Measurements from ENCODE around the gene CRIP1.

The CRIP1 gene

GRCh38 chr14:105444859-105445258 lies 41.8 kb upstream of the CRIP1 start:
- no peak overlapping the region for H3K9ac ChIP-seq (ENCODE audit: low read length)
- DNase-seq = no peak
- no peaks in the 10 kb centered on the region for H3F3A ChIP-seq (ENCODE audit: insufficient read depth, low read length)
- no peak for TF ChIP-seq CTCF (IDR thresholded peaks at IDR 0.05; ENCODE audit: low read length)
- TF ChIP-seq EZH2 (optimal IDR thresholded peaks at IDR 0.05; ENCODE audit: low read depth, low read length) = no peak
- no peak for TF ChIP-seq EZH2phosphoT487 (IDR thresholded peaks at IDR 0.05; ENCODE audit: low read length)
- no peak overlapping the region for H3K4me3 ChIP-seq (ENCODE audit: low read length)
- no peaks in the 10 kb centered on the region for H3K9me3 ChIP-seq (replicated peaks; ENCODE audit: insufficient read depth, low read length)
- no peak overlapping the region for H2AFZ ChIP-seq (ENCODE audit: low read length)
- H4K20me1 ChIP-seq (ENCODE audit: insufficient read depth, low read length) = no peaks in the 10 kb centered on the region
- H3K36me3 ChIP-seq (replicated peaks; ENCODE audit: insufficient read depth, low read length) = no peaks in the 10 kb centered on the region
- no peak overlapping the region for H3K27ac ChIP-seq (ENCODE audit: low read length)
- H3K79me2 ChIP-seq (ENCODE audit: low read length) = no peaks in the 10 kb centered on the region
- H3K27me3 ChIP-seq (replicated peaks; ENCODE audit: insufficient read depth, low read length) = no peaks in the 10 kb centered on the region
- H3K9me2 ChIP-seq (replicated peaks; ENCODE audit: insufficient read depth, low read length) = no peaks in the 10 kb centered on the region
- H3K4me2 ChIP-seq (ENCODE audit: low read depth, low read length) = no peak overlapping the region
- H3K4me1 ChIP-seq (ENCODE audit: low read length) = no peaks in the 10 kb centered on the region

GRCh38 chr14:105445290-105445689 lies 41.4 kb upstream of the CRIP1 start:
- Histone ChIP-seq H3K9me3 (replicated peaks; ENCODE audit: insufficient read depth, low read length) (no peaks in the 10 kb centered on the region), H3K4me1 (ENCODE audit: low read length) (no peaks in the 10 kb centered on the region), H2AFZ (ENCODE audit: low read length) (no peak overlapping the region), H3K79me2 (ENCODE audit: low read length) (no peaks in the 10 kb centered on the region), H4K20me1 (ENCODE audit: insufficient read depth, low read length) (no peaks in the 10 kb centered on the region), H3K9ac (ENCODE audit: low read length) (no peak overlapping the region), H3K36me3 (replicated peaks; ENCODE audit: insufficient read depth, low read length) (no peaks in the 10 kb centered on the region), H3K27me3 (replicated peaks; ENCODE audit: insufficient read depth, low read length) (no peaks in the 10 kb centered on the region), H3K4me3 (ENCODE audit: low read length) (no peak overlapping the region), H3K27ac (ENCODE audit: low read length) (no peak overlapping the region), H3F3A (ENCODE audit: insufficient read depth, low read length) (no peaks in the 10 kb centered on the region), H3K4me2 (ENCODE audit: low read depth, low read length) (no peak overlapping the region), H3K9me2 (replicated peaks; ENCODE audit: insufficient read depth, low read length) (no peaks in the 10 kb centered on the region)
- TF ChIP-seq EZH2 (optimal IDR thresholded peaks at IDR 0.05; ENCODE audit: low read depth, low read length) (no peak), CTCF (IDR thresholded peaks at IDR 0.05; ENCODE audit: low read length) (no peak), EZH2phosphoT487 (IDR thresholded peaks at IDR 0.05; ENCODE audit: low read length) (no peak)
- no peak for DNase-seq

GRCh38 chr14:105445901-105446845 lies 40.5 kb upstream of the CRIP1 start:
- Histone ChIP-seq H3K36me3 (replicated peaks; ENCODE audit: insufficient read depth, low read length) (no peaks in the 10 kb centered on the region), H3K9me2 (replicated peaks; ENCODE audit: insufficient read depth, low read length) (no peaks in the 10 kb centered on the region), H3K27ac (ENCODE audit: low read length) (no peak overlapping the region), H3K4me1 (ENCODE audit: low read length) (no peaks in the 10 kb centered on the region), H3K9ac (ENCODE audit: low read length) (no peak overlapping the region), H4K20me1 (ENCODE audit: insufficient read depth, low read length) (no peaks in the 10 kb centered on the region), H3K27me3 (replicated peaks; ENCODE audit: insufficient read depth, low read length) (no peaks in the 10 kb centered on the region), H3F3A (ENCODE audit: insufficient read depth, low read length) (no peaks in the 10 kb centered on the region), H3K4me2 (ENCODE audit: low read depth, low read length) (no peak overlapping the region), H3K4me3 (ENCODE audit: low read length) (no peak overlapping the region), H2AFZ (ENCODE audit: low read length) (no peak overlapping the region), H3K9me3 (replicated peaks; ENCODE audit: insufficient read depth, low read length) (no peaks in the 10 kb centered on the region), H3K79me2 (ENCODE audit: low read length) (no peaks in the 10 kb centered on the region)
- TF ChIP-seq EZH2phosphoT487 (IDR thresholded peaks at IDR 0.05; ENCODE audit: low read length) = no peak
- no peak for DNase-seq

DNA sequence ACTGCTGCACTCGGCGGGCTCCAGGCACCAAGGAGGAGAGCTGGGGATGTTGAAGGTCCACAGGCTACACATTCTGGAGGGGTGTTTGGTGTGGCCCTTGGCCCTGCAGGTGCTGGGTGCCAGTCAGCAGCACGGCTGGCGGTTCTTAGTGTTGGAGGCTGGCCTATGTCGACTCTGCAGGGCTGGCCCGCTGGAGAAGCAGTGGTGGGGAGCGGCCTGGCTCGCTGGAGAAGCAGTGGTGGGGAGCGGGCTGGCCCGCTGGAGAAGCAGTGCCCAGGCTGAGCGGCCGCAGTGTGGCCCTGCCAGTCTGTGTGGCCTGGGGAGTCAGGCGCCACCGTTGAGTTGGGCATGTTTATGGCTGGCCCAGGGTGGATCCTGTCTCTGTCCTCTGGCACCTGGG lies 39.7 kb upstream of the CRIP1 start:
- H3K27me3 ChIP-seq (replicated peaks; ENCODE audit: insufficient read depth, low read length) = no peaks in the 10 kb centered on the region
- no peaks in the 10 kb centered on the region for H3K9me2 ChIP-seq (replicated peaks; ENCODE audit: insufficient read depth, low read length)
- H3K4me3 ChIP-seq (ENCODE audit: low read length) = no peak overlapping the region
- no peaks in the 10 kb centered on the region for H4K20me1 ChIP-seq (ENCODE audit: insufficient read depth, low read length)
- H3K4me2 ChIP-seq (ENCODE audit: low read depth, low read length) = no peak overlapping the region
- no peaks in the 10 kb centered on the region for H3K36me3 ChIP-seq (replicated peaks; ENCODE audit: insufficient read depth, low read length)
- no peaks in the 10 kb centered on the region for H3K9me3 ChIP-seq (replicated peaks; ENCODE audit: insufficient read depth, low read length)
- H3F3A ChIP-seq (ENCODE audit: insufficient read depth, low read length) = no peaks in the 10 kb centered on the region
- no peaks in the 10 kb centered on the region for H3K4me1 ChIP-seq (ENCODE audit: low read length)
- TF ChIP-seq CTCF (IDR thresholded peaks at IDR 0.05; ENCODE audit: low read length) (no peak), EZH2phosphoT487 (IDR thresholded peaks at IDR 0.05; ENCODE audit: low read length) (no peak), EZH2 (optimal IDR thresholded peaks at IDR 0.05; ENCODE audit: low read depth, low read length) (no peak)
- H3K9ac ChIP-seq (ENCODE audit: low read length) = no peak overlapping the region
- no peak for DNase-seq
- H2AFZ ChIP-seq (ENCODE audit: low read length) = no peak overlapping the region
- no peaks in the 10 kb centered on the region for H3K79me2 ChIP-seq (ENCODE audit: low read length)
- no peak overlapping the region for H3K27ac ChIP-seq (ENCODE audit: low read length)

Data from MM.1S (cell line).